Esophagus muscularis mucosa (tissue), 3 donors: ENCODE measurements around the gene LYPLAL1.

Source experiments
- CTCF ChIP-seq, 3 experiments: fragments of 200-600 bp in 2 of 3; fragments of 450-650 bp in 1 of 3; sonication (generic) in 2 of 3; IDR thresholded peaks; one replicate each; pipeline ENCODE4 v1.5.1; 2017 to 2019; ENCODE audit warnings: antibody characterized with exemption in 3 of 3, mild to moderate bottlenecking in 2 of 3, moderate library complexity in 1 of 3
- POLR2A ChIP-seq: fragments of 450-650 bp; IDR thresholded peaks from one replicate; pipeline ENCODE4 v1.6.1; 2017; ENCODE audit warnings: antibody characterized with exemption, moderate library complexity, mild to moderate bottlenecking, low read depth

GRCh38 chr1:219149009-219149577 lies 24.6 kb upstream of the LYPLAL1 start:
- no peak for TF ChIP-seq CTCF (IDR thresholded peaks at IDR 0.05)
- TF ChIP-seq POLR2A, result no peak
